ENCODE data around the gene ETV6.

ETV6 gene

GRCh38 chr12:11724888-11725311 lies 75.4 kb downstream of the ETV6 start:
- DNase-seq, result no peak
- in situ Hi-C loops (cut with HindIII; ENCODE audit: low pct_ligation_motif_present, low pct_unique_long_range_greater_than_20kb, low sequenced_read_pairs), result no loop called here

GRCh38 chr12:11725686-11726085 lies 76.2 kb downstream of the ETV6 start:
- no peak for DNase-seq
- in situ Hi-C loops (cut with HindIII; ENCODE audit: low pct_ligation_motif_present, low pct_unique_long_range_greater_than_20kb, low sequenced_read_pairs), result no loop called here

- DNase-seq, result no peak
- in situ Hi-C loops (cut with HindIII; ENCODE audit: low pct_ligation_motif_present, low pct_unique_long_range_greater_than_20kb, low sequenced_read_pairs), result no loop called here
These were observed 77.2 kb downstream of the ETV6 start for GRCh38 chr12:11726659-11727058.

DNA sequence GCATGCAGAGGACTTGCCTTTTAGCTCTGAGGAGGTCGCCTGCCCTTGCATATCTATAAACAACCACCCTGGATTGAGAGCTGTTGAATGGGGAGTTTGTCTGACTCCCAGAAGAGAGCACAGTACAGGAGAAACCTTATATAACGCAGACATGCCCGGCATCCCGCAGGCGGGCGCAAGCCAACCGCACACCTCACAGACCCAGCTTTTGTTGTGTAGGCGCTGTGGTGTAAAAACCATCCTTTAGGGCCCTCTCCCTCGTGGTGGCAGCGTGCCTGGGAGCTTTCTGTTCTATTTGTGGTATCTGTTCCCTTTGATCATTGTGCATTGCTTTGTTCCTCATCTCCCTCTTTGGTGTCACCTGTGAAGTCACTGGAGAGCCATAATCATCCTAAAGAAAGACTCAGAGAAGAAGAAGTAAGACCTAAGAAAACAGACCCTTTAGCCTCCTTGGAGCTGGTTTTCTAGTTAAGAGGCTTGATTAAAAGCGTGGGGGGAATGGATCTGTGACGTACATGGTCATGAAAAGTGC lies 77.7 kb downstream of the ETV6 start:
- no peak for DNase-seq
- in situ Hi-C loops (cut with HindIII; ENCODE audit: low pct_ligation_motif_present, low pct_unique_long_range_greater_than_20kb, low sequenced_read_pairs), result no loop called here

GRCh38 chr12:11728154-11728755 lies 78.8 kb downstream of the ETV6 start:
- in situ Hi-C loops (cut with HindIII; ENCODE audit: low pct_ligation_motif_present, low pct_unique_long_range_greater_than_20kb, low sequenced_read_pairs), result no loop called here

GRCh38 chr12:11729008-11729407 lies 79.5 kb downstream of the ETV6 start:
- no peak for DNase-seq
- in situ Hi-C loops (cut with HindIII; ENCODE audit: low pct_ligation_motif_present, low pct_unique_long_range_greater_than_20kb, low sequenced_read_pairs), result no loop called here

More at GRCh38 chr12:11728154-11728755, 78.8 kb downstream of the ETV6 start:
- DNase-seq, result no peak

DNA sequence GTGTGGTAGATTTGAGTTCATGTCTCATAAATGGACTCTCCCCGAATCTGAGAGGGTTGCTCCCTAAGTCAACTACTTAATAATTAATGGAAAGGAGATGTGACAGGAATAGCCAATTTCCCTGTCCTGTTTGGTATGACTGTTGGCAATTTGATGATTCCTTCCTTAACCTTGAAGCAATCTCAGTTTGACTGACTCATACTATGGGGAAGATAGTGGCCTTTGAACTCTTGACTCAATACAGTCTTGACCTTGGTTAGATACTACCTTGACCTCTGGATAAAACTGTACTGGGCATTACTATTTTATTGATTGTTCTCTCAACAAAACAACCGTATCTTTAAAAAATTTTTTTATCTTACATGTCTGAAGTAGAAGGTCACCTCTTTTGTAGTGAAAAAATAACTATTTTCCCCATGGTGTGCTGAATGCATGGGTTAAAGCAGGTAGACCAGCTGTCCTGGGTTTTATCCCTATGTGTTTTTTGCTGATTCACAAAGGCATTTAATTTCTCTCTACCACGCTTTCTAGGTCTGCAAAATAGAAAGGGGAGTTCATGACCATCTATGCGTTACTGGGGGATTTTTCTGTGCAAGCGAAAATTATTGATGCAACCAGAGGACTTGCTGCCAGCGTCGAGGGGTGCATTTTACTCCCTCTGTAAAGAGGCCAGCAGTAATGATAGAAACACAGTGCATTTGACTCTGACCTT lies 80.1 kb downstream of the ETV6 start:
- DNase-seq, result no peak
- in situ Hi-C loops (cut with HindIII; ENCODE audit: low pct_ligation_motif_present, low pct_unique_long_range_greater_than_20kb, low sequenced_read_pairs), result no loop called here

GRCh38 chr12:11730299-11731041 lies 81.0 kb downstream of the ETV6 start:
- in situ Hi-C loops (cut with HindIII; ENCODE audit: low pct_ligation_motif_present, low pct_unique_long_range_greater_than_20kb, low sequenced_read_pairs), result no loop called here
- no peak for DNase-seq

DNA sequence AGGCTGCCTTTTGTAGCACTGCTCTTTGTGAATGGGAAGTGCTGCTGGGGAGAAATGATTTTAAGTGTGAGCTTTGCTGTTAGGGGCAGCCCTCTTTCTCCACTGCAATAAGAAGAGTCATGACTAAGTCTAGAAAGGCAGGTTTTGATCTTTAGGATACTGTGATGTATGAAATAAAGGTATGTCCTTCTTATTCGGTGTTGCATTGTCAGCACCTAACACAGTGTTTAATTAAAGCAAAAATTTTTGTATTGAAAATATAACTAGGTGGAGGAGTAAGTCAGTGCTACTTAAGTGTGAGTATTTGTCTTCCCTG lies 81.5 kb downstream of the ETV6 start:
- in situ Hi-C loops (cut with HindIII; ENCODE audit: low pct_ligation_motif_present, low pct_unique_long_range_greater_than_20kb, low sequenced_read_pairs), result no loop called here
- DNase-seq, result no peak

DNA sequence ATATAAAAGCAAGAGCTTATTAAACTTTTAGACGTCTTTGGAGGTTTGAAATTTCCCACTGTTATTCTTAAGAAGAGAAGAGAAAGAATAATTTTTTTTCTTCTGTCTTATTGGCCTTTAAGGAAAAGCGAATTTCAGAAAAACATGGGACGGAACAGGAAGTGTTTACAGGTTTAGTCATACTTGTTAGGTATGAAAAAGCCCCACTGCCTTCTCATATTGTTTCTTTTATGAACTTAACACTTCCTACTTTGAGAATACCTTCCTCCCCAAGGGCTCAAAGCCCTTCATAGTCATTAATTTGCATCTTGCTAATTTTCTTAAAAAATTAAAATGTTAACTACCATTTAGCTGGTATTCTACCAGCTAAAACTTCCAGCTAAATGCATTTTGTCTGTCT lies 82.0 kb downstream of the ETV6 start:
- peak; percentile 34 for DNase-seq

GRCh38 chr12:11732023-11732422 lies 82.5 kb downstream of the ETV6 start:
- in situ Hi-C loops (cut with HindIII; ENCODE audit: low pct_ligation_motif_present, low pct_unique_long_range_greater_than_20kb, low sequenced_read_pairs), result no loop called here
- DNase-seq, result no peak

More for the DNA sequence above, 82.0 kb downstream of the ETV6 start:
- in situ Hi-C loops (cut with HindIII; ENCODE audit: low pct_ligation_motif_present, low pct_unique_long_range_greater_than_20kb, low sequenced_read_pairs), result no loop called here

DNA sequence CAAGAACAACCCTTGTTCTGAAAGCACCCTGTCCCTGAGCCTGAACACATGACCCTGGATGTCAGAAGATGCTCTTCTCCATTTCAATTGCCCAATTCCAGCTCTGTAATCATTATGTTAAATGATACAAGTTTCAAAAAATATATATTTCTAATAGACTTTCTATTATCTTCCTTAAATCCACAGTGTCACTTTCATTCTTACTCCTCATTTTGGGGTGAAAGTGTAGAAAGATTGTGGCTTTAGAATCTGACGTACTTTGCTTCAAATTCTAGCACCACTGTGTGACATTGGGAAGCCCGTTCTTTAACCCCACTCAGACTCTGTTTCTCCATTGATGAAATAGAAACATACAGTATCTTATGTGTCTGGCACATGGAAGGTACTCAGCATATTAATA lies 83.2 kb downstream of the ETV6 start:
- DNase-seq, result no peak
- in situ Hi-C loops (cut with HindIII; ENCODE audit: low pct_ligation_motif_present, low pct_unique_long_range_greater_than_20kb, low sequenced_read_pairs), result no loop called here

DNA sequence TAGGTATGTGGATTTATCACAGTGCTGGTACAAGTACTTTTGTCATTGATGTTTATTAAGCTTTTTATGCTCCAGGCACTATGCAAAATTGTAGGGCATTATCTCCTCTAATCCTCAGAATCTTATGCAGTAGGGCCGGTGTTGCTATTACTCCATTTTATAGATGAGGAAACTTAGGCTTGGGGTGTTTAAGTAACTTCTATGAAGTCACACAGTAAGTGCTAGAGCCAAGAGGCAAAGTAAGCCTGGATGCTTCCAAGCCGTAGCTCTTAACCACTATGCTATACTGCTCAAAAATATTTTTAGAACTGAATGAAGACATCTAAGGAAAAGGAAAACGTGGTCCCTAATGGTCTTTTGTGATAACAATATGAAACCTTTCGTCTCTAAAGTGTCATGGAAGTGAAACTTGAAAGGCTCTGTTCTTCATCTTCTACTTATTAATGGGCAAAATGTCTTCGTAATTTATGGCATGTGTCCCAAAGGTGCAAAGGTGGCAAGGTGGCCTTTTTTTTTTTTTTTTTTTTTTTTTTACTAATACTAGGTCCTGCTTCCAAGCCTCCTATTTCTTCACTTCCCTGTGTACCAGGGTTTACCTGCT lies 85.2 kb downstream of the ETV6 start:
- in situ Hi-C loops (cut with HindIII; ENCODE audit: low pct_ligation_motif_present, low pct_unique_long_range_greater_than_20kb, low sequenced_read_pairs), result no loop called here
- DNase-seq, result no peak

DNA sequence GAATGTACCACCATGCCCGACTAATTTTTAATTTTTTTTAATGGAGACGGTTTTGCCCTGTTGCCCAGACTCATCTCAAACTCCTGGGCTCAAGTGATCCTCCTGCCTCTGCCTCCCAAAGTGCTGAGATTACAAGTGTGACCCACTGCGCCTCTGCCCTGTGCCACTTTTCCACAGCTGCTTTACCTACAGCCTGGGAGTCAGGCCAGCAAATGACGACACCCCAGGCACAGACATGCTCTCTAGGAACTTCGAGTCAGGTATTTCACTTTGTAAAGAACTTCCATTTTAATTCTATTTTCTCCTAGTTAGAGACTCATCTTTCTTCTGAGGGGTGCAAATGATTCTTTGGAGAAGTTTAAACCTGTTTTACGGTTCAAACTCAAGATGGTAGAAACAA lies 89.0 kb downstream of the ETV6 start:
- in situ Hi-C loops (cut with HindIII; ENCODE audit: low pct_ligation_motif_present, low pct_unique_long_range_greater_than_20kb, low sequenced_read_pairs), result no loop called here
- DNase-seq, result no peak

GRCh38 chr12:11739980-11740577 lies 90.6 kb downstream of the ETV6 start:
- no peak for DNase-seq
- in situ Hi-C loops (cut with HindIII; ENCODE audit: low pct_ligation_motif_present, low pct_unique_long_range_greater_than_20kb, low sequenced_read_pairs), result no loop called here

DNA sequence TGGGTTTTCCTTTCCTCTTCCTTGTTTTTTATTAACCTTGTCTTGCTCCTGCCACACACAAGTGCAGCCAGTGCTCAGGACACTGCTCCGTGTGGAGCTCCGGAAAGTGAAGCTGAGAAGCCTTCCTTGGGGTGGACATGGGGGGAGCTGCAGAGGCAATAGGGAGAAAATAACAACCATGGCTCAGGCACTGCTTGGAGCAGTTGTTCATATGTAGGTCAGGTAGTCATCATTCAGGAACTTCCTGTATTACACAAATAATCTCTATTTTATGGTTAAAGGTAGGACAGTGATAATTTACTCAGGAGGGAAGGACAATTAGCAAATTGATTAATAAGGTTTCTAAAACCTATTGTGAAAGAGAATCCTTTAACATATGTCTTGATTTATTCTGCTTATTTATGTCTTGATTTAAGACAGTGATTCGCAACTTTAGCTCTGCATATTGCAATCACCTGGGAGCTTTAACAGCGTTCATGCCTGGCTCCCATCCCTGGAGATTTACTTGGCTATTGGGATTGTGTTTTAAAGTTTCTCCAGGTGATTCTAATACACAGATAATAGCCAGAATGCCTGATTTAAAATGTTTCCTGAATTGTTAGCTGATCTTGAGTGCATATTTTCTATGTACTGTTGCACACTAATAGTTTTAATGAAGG lies 92.1 kb downstream of the ETV6 start:
- in situ Hi-C loops (cut with HindIII; ENCODE audit: low pct_ligation_motif_present, low pct_unique_long_range_greater_than_20kb, low sequenced_read_pairs), result no loop called here

DNA sequence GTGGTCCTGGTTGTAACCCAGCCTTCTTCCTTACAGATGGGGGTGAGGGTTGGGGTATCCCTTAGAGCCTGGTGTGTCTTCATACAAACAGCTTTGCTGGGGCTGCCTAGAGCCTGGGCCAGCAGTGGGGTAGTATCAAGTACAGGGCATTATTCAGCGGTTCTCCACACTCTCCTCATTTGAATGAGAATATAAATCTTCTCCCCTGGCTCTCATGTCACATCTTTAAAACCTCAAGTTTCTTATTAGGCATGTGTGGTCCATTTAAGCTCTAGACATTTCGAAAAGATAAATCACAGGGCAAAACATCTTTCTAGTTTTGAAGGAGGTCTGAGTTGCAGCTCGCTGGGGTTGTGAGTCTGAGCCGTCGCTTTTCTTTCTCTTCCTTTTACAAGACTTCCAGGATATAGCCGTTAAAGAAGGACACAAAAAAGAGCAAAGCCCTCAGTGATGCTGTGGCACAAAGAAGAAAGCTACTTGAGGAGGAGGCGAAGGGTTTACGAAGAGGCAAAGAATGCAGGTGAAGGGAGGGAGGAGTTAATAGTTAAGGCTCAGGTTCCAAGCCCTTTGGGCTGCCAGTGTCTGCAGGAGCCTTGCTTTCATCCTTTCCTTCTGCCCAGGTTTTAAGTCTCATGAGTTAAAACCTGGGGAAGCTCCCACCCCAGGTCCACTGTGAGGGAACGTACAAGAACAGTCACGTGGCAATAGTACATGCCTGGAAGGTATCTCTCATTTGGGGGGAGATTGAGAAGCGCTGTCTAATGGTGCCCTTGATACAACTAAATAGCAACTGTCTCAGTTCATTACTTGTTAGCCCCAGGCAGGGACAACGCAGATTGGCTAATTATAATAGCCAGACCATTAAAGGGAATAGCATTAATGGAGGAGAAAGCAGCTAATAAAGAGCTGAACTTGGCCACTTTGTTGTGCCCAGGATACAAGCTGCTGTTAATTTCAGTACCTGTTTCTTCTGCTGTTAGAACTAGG lies 94.2 kb downstream of the ETV6 start:
- in situ Hi-C loops (cut with HindIII; ENCODE audit: low pct_ligation_motif_present, low pct_unique_long_range_greater_than_20kb, low sequenced_read_pairs), result no loop called here
- no peak for DNase-seq

More for the DNA sequence above, 92.1 kb downstream of the ETV6 start:
- DNase-seq, result no peak

Data from ACHN (cell line).